Testis (tissue), 2 donors: ENCODE results near the gene CSRP1.

Experiments
- CTCF ChIP-seq, 3 experiments: fragments of 450-650 bp in 2 of 3; fragments of 200-600 bp in 1 of 3; sonication (generic) in 1 of 3; IDR thresholded peaks; one replicate each; pipeline ENCODE4 v1.5.1; 2016 to 2019; ENCODE audit warnings: antibody characterized with exemption in 3 of 3, mild to moderate bottlenecking in 2 of 3, moderate library complexity in 1 of 3
- POLR2A ChIP-seq: fragments of 450-650 bp; IDR thresholded peaks from one replicate; pipeline ENCODE4 v1.6.1; 2017; ENCODE audit warnings: antibody characterized with exemption, mild to moderate bottlenecking, moderate library complexity

GRCh38 chr1:201465698-201466290 lies 41.1 kb downstream of the CSRP1 start:
- TF ChIP-seq CTCF (IDR thresholded peaks at IDR 0.05) = no peak
- TF ChIP-seq POLR2A = no peak
